Gastroesophageal sphincter (tissue), 4 donors: ENCODE measurements around the gene A1BG. TPM values are rescaled to one million over a fixed set of nuclear protein-coding genes. Genes with fewer than 3 reads are reported as not detected.
A peak's percentile ranks its signal among the peaks of the same experiment; 100 is the strongest.

Experiments
- ATAC-seq: fragments of 150-250 bp; one replicate; pipeline ENCODE4 v1.9.1; 2016; ENCODE audit warnings: mild to moderate bottlenecking, moderate library complexity
- H3K27ac ChIP-seq, 4 donors: fragments of 200-600 bp; sonication (generic) in 3 of 4; 1 replicate in 3 of 4; 2 replicates in 1 of 4; pipeline ENCODE4 v1.5.1; 2016 to 2019
- H3K27me3 ChIP-seq: fragments of 200-600 bp; sonication (generic); one replicate; pipeline ENCODE4 v1.5.1; 2019
- H3K36me3 ChIP-seq, 2 donors: fragments of 200-600 bp; sonication (generic); one replicate each; pipeline ENCODE4 v1.5.1; 2019; ENCODE audit warnings: control low read depth in 1 of 2
- H3K4me1 ChIP-seq, 3 donors: fragments of 200-600 bp; sonication (generic); 1 replicate in 2 of 3; 2 replicates in 1 of 3; pipeline ENCODE4 v1.5.1; 2016 to 2019; ENCODE audit warnings: control low read depth in 2 of 3
- H3K4me3 ChIP-seq, 2 donors: fragments of 200-600 bp; sonication (generic); one replicate each; pipeline ENCODE4 v1.5.1; 2019; ENCODE audit warnings: mild to moderate bottlenecking in 1 of 2, moderate library complexity in 1 of 2
- H3K9me3 ChIP-seq, 3 donors: fragments of 200-600 bp; sonication (generic); one replicate each; pipeline ENCODE4 v1.5.1; 2017 to 2019; ENCODE audit warnings: control low read depth in 2 of 3
- EP300 ChIP-seq: sonication (generic); formaldehyde crosslinking; IDR thresholded peaks from one replicate; pipeline ENCODE4 v1.6.1; 2017; ENCODE audit warnings: antibody characterized with exemption, mild to moderate bottlenecking
- POLR2A ChIP-seq, 2 donors: fragments of 450-650 bp; IDR thresholded peaks; one replicate each; pipeline ENCODE4 v1.6.1; 2017; ENCODE audit warnings: antibody characterized with exemption in 2 of 2, mild to moderate bottlenecking in 2 of 2, moderate library complexity in 1 of 2
- POLR2AphosphoS5 ChIP-seq: sonication (generic); formaldehyde crosslinking; IDR thresholded peaks from one replicate; pipeline ENCODE4 v1.6.1; 2017; ENCODE audit warnings: antibody characterized with exemption
- WGBS, 2 donors: methylation state at CpG; one replicate each; pipeline ENCODE4 v1.1.5; 2018; ENCODE audit warnings: low coverage in 1 of 2; 5-methylcytosine and 5-hydroxymethylcytosine counted together
- total RNA-seq, 4 donors: library from RNA; depleted of rRNA; stranded (reverse); fragments of >200 nt; gene quantifications; one replicate each; pipeline ENCODE4 v1.1.0, GENCODE V29; 2016
- TF ChIP-seq, protein P1 (sequence below), 4 experiments: fragments of 200-600 bp in 2 of 4; fragments of 450-650 bp in 2 of 4; sonication (generic) in 1 of 4; IDR thresholded peaks; one replicate each; pipeline ENCODE4 v1.5.1; 2017 to 2019; ENCODE audit warnings: antibody characterized with exemption in 4 of 4, mild to moderate bottlenecking in 2 of 4, moderate library complexity in 2 of 4

Gene A1BG
- total RNA-seq, 4 donors from 2014 or later, result 2.3 to 20.7 (median 7.5) TPM

GRCh38 chr19:58399903-58400302 lies 46.6 kb upstream of the A1BG start:
- no peaks in the 10 kb centered on the region for H3K9me3 ChIP-seq
- TF ChIP-seq POLR2A (IDR thresholded peaks at IDR 0.05), result no peak
- no peak for TF ChIP-seq EP300
- no peak for TF ChIP-seq POLR2AphosphoS5
- TF ChIP-seq, protein P1, sequence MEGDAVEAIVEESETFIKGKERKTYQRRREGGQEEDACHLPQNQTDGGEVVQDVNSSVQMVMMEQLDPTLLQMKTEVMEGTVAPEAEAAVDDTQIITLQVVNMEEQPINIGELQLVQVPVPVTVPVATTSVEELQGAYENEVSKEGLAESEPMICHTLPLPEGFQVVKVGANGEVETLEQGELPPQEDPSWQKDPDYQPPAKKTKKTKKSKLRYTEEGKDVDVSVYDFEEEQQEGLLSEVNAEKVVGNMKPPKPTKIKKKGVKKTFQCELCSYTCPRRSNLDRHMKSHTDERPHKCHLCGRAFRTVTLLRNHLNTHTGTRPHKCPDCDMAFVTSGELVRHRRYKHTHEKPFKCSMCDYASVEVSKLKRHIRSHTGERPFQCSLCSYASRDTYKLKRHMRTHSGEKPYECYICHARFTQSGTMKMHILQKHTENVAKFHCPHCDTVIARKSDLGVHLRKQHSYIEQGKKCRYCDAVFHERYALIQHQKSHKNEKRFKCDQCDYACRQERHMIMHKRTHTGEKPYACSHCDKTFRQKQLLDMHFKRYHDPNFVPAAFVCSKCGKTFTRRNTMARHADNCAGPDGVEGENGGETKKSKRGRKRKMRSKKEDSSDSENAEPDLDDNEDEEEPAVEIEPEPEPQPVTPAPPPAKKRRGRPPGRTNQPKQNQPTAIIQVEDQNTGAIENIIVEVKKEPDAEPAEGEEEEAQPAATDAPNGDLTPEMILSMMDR (IDR thresholded peaks at IDR 0.05), result no peak
- H3K4me3 ChIP-seq, result peak overlapping the region in 1 of 2 donors; percentile 56
- no peak overlapping the region for H3K27ac ChIP-seq
- H3K36me3 ChIP-seq, result peaks cover 0 to 6% of the 10 kb centered on the region in 2 donors
- no peak for ATAC-seq
- no CpG with 5 or more reads among the region's 3 CpGs for WGBS, 2 donors
- H3K27me3 ChIP-seq, result peaks cover 38% of the 10 kb centered on the region
- peaks cover 0 to 40% (median 11%) of the 10 kb centered on the region in 3 donors for H3K4me1 ChIP-seq

- H3K36me3 ChIP-seq, result peaks cover 0 to 20% of the 10 kb centered on the region in 2 donors
- H3K27ac ChIP-seq, result no peak overlapping the region
- H3K9me3 ChIP-seq, result no peaks in the 10 kb centered on the region
- H3K27me3 ChIP-seq, result peaks cover 38% of the 10 kb centered on the region
- H3K4me1 ChIP-seq, result peaks cover 0 to 40% (median 11%) of the 10 kb centered on the region in 3 donors
- WGBS, 2 donors, result 89 to 94% methylated on average over 6 of the region's 6 CpGs
- no peak overlapping the region for H3K4me3 ChIP-seq
- ATAC-seq, result no peak
- no peak for TF ChIP-seq EP300
- TF ChIP-seq POLR2A (IDR thresholded peaks at IDR 0.05), result no peak
- TF ChIP-seq, protein P1 (IDR thresholded peaks at IDR 0.05), result no peak
- no peak for TF ChIP-seq POLR2AphosphoS5
These were observed 45.3 kb upstream of the A1BG start for GRCh38 chr19:58398545-58398944.

DNA sequence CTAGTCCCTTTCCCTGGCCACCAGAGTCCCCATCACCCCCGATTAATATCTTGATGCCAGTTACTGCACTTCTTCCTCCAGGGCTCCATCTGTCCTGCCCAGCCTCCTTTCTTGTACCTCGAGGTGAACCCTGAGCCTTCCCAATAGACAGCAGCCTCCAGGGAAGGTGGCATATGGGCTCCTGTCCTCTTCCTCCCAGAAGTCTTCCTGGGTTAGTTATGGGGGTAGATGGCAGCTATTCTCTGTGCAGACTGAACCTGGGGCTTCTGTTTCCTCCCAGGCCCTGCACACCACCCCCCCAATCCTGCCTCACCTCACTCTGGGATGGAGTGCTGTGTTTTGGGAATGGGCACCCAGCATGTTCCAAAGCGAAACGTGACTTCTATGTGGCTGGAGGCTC lies 44.8 kb upstream of the A1BG start:
- 60 to 79% methylated on average over 1 to 2 of the region's 4 CpGs for WGBS, 2 donors
- H3K36me3 ChIP-seq, result peaks cover 0 to 24% of the 10 kb centered on the region in 2 donors
- peaks cover 0 to 40% (median 11%) of the 10 kb centered on the region in 3 donors for H3K4me1 ChIP-seq
- H3K9me3 ChIP-seq, result no peaks in the 10 kb centered on the region
- H3K27me3 ChIP-seq, result peaks cover 38% of the 10 kb centered on the region
- H3K4me3 ChIP-seq, result no peak overlapping the region
- ATAC-seq, result no peak
- TF ChIP-seq POLR2A (IDR thresholded peaks at IDR 0.05) (no peak), POLR2AphosphoS5 (no peak), EP300 (no peak)
- TF ChIP-seq, protein P1 (IDR thresholded peaks at IDR 0.05), result no peak
- no peak overlapping the region for H3K27ac ChIP-seq

DNA sequence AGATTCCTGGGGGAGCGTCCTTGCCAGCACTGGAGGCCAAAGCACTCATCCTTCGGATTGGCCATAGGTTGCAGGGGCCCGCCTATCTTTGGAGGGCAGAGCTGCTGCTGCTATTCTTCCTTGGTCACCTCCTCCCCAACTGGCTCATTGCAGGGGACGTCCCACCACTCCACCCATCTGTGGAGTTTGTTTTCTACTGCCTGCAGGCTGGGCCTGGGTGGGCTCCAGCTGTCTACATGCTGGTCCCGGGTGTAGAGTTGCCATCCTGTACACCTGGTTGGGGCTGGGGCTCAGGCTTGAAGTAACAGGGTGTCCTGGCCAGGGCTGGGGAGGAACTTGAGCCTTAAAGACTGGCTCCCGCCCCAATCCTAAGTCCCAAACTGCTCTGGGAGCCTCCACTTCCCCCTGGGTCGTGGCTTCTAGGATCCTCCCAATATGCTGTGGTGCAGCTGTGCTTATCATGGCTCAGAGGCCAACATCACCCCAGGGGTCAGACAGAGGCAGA lies 44.3 kb upstream of the A1BG start:
- Histone ChIP-seq H3K4me3 (no peak overlapping the region), H3K9me3 (no peaks in the 10 kb centered on the region), H3K36me3 (peaks cover 0 to 29% of the 10 kb centered on the region in 2 donors), H3K27me3 (peaks cover 38% of the 10 kb centered on the region), H3K27ac (no peak overlapping the region), H3K4me1 (peaks cover 0 to 40% (median 11%) of the 10 kb centered on the region in 3 donors)
- ATAC-seq, result no peak
- 60% methylated on average over 2 of the region's 7 CpGs; no CpG with 5 or more reads in 1 of the 2 donors for WGBS, 2 donors
- TF ChIP-seq POLR2A (IDR thresholded peaks at IDR 0.05), result no peak
- TF ChIP-seq POLR2AphosphoS5, result no peak
- TF ChIP-seq, protein P1 (IDR thresholded peaks at IDR 0.05), result no peak
- no peak for TF ChIP-seq EP300
